GM18499 (cell line): ENCODE results near the gene ARMC9.
A peak's percentile ranks its signal among the peaks of the same experiment; 100 is the strongest.
"Not testable (repeated sequence)": the region's sequence is repeated elsewhere in the genome, so short reads cannot be mapped to it uniquely, and the experiment has no call there.

Experiments
- ATAC-seq: cut with Tn5 transposase; IDR thresholded peaks from one replicate; pipeline ENCODE4 v1.9.1; 2021; ENCODE audit warnings: moderate number of reproducible peaks; ENCODE audit not compliant: insufficient read depth, unreplicated experiment

ARMC9 gene, protein sequence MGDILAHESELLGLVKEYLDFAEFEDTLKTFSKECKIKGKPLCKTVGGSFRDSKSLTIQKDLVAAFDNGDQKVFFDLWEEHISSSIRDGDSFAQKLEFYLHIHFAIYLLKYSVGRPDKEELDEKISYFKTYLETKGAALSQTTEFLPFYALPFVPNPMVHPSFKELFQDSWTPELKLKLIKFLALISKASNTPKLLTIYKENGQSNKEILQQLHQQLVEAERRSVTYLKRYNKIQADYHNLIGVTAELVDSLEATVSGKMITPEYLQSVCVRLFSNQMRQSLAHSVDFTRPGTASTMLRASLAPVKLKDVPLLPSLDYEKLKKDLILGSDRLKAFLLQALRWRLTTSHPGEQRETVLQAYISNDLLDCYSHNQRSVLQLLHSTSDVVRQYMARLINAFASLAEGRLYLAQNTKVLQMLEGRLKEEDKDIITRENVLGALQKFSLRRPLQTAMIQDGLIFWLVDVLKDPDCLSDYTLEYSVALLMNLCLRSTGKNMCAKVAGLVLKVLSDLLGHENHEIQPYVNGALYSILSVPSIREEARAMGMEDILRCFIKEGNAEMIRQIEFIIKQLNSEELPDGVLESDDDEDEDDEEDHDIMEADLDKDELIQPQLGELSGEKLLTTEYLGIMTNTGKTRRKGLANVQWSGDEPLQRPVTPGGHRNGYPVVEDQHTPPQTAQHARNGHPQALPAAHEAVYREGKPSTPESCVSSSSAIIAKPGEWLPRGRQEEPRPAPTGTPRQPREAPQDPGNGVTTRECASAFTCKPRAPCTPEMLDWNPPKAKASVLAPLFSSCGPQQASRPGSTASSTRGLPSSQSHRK

DNA sequence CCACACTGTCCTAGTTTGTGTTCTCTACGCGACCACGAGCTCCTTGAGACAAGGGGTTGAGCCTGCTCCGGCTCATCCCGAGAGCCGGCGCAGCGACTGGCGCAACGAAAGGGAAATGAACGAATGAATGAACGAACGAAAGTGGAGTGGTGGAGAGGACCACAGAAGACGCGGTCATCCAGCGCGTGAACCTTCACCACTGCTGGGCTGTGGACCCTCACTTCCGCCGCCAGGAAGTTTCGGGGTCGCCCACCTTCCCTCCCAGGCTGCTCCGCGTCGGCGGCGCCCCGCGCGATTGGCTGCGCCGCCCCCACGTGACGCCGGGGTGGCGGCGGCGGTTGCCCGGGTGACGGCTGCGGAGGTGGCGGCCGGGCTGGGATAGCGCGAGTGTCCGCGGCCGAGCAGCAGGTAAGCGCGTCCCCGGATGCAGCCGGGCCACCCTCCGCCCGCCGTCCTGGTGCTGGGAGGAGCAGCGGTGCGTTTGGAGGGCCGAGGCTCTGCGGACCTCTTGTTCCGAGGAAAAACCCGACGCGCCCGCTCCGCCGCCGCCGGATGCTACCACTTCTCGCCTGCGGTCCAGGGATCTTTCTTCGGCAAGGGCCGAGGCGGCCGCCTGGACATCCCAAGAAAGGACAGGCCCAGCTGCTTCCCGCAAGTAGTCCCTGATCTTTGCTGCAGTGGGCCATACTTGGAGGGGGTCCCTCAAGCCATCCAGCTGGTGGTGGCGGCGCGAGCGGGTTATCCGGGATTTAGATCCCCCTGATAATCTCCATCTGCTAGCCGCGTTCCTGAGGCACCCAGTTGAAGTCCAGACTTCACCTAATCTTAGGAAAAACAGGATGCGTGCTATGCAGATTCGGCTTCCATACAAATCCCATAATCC is at the start of gene ARMC9:
Gene ARMC9 (plus strand): TSS at position 341 of the 883 bp plus-strand sequence. CDS start 7,608 bp downstream, outside the sequence.
- ATAC-seq: peak; percentile 63

DNA sequence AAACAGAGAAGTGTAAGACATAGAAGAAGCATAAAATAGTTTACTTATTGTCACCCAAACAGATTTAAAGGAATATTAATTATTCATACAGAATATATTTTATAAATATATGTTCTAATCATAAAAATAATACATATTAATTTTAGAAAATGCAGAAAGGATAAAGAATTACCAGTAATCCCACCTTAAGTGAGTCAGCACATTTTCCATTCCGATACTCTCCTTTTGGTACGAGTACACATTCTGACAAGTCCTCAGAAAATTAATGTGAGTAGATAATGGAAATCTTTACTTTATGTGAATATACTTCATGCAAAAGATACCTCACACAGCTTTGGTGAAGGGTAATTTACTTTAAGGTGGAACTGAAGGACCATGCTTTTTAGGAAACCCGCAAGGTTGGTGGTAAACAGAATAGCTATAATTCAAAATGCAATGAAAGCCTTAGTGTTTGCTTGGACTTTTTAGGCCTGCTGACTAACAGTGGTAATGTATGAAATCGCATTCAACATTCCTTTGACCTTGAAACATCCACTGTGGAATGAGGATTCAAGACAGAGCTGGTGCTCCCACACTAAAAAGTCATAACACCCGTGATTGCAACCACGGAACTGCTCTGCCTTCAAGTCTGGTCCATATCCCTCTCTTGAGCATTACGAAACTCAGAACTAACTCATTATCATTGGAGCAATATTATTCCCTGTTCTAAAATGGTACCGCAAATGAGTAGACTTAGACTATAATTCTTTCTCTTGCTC is 45.5 kb upstream of the ARMC9 start:
- ATAC-seq: no peak

DNA sequence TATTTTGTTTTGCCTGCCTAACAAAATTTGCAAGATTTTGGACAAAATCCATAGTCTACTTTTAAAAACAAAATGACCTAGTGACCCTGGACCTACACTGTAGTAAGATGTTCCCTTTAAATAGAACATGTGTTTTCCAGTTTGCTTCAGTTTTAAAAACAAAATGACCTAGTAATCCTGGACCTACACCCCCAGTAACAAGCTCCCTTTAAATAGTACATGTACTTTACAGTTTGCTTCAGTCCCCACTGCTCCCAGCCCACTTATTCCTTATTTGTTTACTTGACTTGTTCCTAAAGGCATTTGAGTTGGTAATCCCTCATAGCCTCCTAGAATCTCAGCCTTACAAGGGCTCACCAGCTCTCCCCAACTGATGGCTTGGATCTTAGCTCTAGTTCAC is 39.1 kb upstream of the ARMC9 start:
- ATAC-seq: no peak

DNA sequence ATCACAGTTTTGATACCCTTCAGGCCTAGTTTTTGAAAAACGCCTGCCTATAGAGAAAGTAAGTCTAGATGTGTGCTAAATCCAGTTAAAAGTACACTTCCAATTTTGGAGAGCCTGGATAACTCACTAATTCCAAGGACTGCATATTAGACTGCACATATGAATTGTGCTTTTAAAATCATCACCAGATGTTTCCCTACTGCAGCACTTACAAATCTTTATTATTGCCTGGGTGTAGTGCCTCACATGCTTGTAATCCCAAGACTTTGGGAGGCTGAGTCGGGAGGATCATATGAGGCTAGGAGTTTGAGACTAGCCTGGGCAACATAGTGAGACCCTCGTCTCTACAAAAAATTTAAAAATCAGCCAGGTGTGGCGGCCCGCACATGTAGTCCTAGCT is 37.7 kb upstream of the ARMC9 start:
- ATAC-seq: no peak

DNA sequence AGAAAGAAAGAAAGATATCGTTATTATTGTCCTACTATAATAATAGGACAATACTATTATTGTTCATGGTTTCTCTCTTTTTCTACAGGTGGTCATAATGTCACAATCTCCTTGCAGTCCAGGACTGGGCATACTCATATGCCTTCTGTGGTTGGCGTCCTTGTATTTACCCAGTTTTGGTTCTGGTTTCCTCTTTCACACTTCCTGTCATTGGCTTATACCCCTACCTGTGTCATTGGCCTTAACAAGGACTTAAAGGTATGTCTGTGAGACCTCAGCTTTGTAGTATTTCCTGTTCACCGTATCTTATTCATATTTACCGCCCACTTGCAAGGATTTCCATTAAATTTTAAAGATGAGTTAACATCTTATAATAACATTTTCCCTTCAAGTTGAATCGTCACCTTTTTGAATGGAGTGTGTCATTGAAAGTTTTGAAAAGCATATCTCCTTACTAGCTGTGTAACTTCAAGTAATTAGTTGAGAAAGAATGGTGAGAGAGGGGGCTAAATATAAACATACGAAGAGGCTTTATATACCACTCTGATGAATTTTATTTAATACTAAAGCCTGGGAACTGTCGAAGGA is 37.1 kb upstream of the ARMC9 start:
- no peak for ATAC-seq

DNA sequence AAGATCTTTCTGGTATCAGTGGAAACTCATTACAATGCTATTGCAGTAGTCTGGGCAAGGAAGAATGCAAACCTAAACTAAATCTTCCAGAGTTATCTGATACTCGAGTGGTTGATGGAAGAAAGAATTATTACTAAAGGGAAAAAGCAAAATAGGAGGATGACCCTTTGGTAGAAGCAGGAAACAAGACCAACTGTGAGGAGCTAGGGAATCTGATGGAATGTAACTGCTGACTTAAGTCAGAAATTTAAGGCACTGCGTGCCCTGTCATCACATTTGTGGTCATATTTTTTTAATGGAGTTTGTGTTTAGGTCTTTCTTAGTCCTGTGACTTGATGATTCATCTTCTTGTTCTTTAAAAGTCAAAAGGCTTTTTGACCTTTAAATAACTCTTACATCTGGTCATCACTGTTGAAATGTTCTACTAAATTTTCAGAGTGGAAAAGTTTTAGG is 36.5 kb upstream of the ARMC9 start:
- ATAC-seq: no peak

DNA sequence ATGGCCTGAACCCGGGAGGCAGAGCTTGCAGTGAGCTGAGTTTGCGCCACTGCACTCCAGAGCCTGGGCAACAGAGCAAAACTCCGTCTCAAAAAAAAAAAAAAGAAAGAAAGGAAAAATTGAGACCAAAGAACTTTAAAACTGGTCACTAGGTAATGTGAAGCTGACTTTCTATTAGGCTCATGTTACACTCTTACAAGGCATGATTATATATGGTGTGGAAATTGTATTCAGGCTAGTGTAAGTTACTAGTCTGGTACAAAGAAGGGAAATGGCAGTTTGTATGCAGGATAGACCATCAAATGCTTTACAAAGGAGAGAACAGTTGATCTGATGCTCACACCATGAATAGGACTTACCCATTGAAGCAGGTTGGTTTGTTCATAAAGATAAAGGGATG is 35.4 kb upstream of the ARMC9 start:
- ATAC-seq: no peak

DNA sequence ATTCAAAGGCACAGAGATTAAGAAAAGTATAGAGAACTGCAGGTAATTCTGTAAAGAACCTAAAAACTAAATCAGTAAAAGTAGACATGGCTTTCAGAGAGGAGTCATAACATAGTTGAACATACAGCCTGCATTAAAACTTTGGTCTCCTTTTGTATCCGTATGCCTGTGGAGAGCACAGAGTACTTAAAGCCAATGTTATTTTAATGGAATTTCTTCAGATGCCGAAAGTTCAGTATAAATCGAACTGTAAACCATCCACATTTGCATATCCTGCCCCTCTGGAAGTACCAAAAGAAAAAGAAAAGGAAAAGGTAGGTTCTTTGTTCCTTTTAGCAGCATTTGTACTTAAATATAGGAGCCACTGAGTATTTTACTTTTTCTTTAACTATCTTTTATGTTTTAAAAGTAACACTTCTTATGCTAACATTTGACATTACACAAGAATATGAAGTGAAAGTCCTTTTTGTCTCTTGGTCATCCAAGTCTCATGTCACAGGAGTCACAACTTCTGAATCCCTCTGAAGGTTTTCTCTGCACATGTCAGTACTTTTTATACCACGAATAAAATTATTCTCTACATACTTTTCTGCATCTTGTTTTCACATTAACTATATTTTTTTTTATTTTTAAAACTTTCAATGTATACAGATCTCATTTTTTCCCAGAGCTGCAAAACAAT is 34.9 kb upstream of the ARMC9 start:
- no peak for ATAC-seq

DNA sequence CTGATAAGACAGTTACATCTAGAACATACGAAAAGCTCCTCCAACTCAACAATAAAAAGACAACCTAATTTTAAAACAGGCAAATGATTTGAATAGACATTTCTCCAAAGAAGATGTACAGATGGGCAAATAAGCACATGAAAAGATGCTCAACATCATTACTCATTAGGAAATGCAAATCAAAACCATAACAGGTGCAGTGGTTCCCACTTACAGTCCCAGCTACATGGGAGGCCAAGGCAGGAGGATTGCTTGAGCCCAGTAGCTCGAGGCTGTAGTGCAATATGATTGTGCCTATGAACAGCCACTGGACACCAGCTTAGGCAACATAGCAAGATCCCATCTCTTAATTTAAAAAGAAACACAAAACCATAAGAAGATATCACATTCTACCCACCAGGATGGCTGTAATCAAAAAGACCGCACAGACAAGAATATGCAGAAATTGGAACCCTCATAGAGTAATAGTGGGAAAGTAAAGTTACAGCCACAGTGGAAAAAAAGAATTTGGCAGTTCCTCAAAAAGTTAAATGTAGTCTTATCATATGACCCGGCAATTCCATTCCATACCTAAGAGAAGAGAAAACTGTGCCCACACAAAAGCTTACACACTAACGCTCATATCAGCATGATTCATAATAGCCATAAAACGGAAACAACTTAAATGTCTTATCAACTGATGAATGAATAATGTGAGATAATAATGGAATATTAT is 30.5 kb upstream of the ARMC9 start:
- ATAC-seq: no peak

DNA sequence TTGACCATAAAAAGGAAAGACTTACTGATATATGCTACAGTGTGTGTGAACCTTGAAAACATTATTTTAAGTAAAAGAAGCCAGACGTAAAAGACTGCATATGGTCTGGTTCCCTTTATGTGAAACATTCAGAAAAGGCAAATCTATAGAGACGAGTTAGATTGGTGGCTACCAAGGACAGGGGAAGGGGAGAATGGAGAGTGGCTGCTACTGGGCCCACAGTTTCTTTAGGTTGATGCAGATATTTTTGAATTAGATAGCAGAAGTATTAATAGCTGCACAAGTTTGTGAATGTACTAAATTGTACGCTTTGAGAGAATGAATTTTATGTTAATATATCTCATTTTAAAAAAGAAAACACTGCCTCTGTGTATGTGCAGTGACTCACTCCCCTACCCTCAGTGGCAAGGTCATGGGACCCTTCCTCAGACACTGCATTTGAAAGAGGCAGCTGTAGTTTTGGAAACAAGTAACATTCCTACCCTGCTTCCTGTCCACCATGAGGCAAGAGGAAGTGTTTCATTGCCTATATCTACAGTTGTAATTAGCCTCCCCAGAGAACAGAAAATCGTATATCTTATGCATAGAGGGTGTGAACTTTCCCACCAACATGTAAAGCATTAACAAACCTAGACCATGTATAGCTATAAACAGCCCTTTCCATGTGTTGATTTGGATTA is 29.8 kb upstream of the ARMC9 start:
- ATAC-seq: no peak

DNA sequence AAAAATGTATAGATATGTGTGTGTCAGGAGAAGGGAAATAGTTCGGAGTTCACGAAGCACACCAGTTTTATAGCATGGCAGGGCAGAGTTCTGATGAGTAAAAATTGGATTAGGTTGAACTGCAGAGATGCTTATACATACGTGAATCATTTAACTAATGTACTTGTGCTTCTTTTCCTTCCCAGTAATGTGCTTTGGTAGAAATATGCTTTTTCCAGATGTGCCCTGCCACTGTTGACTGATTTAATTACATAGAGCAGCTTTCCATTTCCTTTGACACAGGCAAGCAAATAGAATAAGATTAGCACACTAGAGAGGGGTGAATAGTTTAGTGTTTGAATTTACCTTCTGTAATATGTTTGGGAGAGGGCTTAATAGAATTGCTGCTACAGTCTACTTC is 28.9 kb upstream of the ARMC9 start:
- ATAC-seq: no peak

DNA sequence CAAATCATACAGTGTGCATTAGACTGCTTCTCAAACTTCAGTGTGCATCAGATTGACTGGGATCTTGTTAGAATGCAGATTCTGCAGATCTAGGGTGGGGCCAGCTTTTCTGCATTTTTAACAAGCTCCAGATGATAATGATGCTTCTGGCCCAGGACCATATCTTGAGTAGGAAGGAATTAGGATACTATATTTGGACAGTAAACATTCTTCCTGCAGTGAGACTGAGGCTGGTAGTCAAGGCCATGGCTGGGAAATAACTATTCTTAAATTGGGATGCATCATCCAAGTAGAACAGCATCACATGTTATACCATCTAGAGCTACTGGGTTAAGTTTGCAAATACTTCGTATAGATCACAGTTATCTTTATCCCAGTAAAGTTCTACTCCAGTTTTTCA is 28.4 kb upstream of the ARMC9 start:
- no peak for ATAC-seq

DNA sequence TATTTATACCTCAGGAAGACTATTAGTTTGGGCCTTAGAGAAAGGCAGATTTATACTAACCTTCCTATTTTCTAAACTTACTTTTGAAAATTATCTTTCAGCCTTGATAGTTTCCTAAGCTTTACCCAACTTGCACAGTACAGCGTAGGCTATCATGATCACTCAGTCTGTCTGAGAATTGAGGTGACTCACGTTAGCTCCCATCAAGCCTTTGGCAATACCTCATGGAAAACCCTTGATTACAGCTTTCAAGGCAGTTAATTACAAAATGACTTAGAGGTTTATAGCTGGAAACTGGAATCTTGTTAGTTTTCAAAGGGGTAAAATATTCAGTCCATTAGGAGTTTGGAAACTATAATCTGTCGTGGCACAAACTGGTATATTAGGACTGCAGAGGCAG is 26.4 kb upstream of the ARMC9 start:
- ATAC-seq: no peak

DNA sequence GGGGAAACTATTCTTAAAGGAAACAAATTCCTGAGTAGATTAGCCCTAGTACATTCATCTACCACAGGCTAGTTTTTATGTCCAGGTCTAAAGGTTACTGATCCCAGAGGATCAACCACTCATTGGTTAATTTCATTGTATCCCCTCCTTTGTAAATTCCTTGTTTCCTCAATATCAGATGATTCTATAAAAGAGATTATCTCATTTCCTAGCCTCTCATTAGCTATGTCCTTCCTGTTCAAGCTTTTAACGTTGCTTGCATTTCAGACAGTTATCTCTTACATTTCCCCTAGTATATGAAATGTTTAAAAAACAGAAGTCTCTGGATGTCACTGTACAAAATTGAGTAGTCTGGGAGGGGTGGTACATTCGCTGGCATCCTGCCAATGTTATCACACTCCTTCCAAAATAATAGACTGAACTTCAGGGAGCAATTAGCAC is 24.2 kb upstream of the ARMC9 start:
- ATAC-seq: no peak

DNA sequence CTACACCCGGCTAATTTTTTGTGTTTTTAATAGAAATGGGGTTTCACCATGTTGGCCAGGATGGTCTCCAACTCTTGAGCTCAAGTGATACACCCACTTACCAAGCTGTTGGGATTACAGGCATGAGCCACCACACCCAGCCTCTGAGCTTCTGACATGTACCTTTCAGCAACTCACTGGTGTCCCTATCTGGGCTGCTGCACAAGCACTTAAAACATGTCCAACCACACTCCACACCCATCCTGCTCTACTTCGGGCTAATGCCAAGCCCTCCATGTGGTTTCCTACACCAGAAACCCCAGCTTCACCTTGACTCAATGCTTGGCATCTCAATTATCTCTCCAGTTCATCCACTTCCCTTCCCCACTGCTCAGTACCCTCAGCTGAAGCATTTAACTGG is 22.4 kb upstream of the ARMC9 start:
- ATAC-seq: no peak

DNA sequence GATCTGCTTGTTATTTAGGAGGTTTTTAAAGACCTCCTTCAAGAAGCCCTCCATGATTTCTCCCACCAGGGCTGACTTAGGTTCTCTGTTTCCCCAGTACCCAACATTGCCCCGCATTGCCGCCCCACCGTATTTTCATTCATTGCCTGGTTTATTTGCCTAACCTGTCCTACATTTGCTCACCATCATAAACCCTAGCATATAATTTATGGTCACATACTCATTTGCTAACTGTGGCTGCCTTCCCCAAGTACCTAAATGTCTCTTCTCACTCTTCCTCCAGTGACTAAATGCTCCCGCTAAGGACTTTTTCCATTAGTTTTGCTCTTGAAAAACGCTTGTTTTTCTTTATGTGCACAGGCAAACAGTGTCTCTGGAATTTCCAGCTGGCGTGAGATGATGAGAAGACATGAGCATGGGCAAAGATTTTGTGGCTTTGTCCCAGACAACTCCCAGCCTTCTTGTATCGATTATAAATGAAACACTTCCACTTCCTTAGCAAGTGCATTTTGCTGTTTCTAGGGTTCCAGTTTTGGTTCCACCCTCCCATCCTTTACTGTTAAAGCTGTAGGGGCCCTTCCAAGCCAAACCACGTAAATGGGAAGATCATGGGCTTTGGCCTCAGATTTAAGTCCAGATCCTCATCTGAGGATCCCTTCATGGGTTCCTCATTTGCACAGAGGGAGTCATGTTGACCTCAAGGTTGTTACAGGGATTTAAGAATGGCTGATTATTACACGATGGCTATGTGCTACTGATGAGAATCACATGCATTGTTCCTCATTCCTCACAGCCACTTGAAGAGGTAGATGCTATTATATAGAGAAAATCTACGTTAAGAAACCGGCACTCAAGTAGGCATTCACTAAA is 21.0 kb upstream of the ARMC9 start:
- no peak for ATAC-seq

DNA sequence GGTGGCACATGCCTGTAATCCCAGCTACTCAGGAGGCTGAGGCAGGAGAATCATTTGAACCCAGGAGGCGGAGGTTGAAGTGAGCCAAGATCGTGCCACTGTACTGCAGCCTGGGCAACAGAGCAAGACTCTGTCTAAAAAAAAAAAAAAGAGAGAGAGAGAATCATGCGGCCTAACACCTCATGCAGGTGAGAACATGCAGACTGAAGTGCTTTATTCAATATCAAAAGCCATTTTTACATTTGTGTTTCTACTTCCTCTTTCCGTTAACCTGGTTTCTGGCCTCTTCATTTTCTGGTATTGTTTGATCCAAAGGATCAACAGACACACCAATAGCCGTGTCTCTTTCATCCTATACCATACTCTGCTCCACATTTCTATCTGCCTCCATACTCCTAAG is 19.6 kb upstream of the ARMC9 start:
- not testable (repeated sequence) for ATAC-seq
